Right ventricle myocardium superior (tissue), 1 donor: ENCODE results near the gene ADGRE3. TPM values are rescaled to one million over a fixed set of nuclear protein-coding genes. Genes with fewer than 3 reads are reported as not detected.
A peak's percentile ranks its signal among the peaks of the same experiment; 100 is the strongest.

ENCODE experiments used
- ATAC-seq: fragments of 200-7000 bp; cut with Tn5 transposase; one replicate; pipeline ENCODE4 v1.9.1; 2020; ENCODE audit warnings: mild to moderate bottlenecking; ENCODE audit not compliant: poor library complexity
- DNase-seq: peaks from one replicate; pipeline ENCODE4 v3.0.0-alpha.2; 2020
- intact Hi-C: fragments of 100-400 bp; cut with DNase I; formaldehyde crosslinking; loops from one replicate; pipeline ENCODE4 v1.11.2; 2022
- long read RNA-seq: library from polyadenylated mRNA; unstranded; transcript quantifications from one replicate; pipeline ENCODE4 v2.0.0, GENCODE V29; 2021
- total RNA-seq: library from RNA; stranded (reverse); fragmentation: NEBNext Ultra II Directional; extraction: Animal tissue kit (Norgen Biotek cat#: 25700); gene quantifications from one replicate; pipeline ENCODE4 v1.2.1, GENCODE V29; 2021
- donor health status: DM: no; HTN: yes; CAD: no; lungs with severe emphysema.

The ADGRE3 gene
- total RNA-seq = not detected
- long read RNA-seq = 0 reads

DNA sequence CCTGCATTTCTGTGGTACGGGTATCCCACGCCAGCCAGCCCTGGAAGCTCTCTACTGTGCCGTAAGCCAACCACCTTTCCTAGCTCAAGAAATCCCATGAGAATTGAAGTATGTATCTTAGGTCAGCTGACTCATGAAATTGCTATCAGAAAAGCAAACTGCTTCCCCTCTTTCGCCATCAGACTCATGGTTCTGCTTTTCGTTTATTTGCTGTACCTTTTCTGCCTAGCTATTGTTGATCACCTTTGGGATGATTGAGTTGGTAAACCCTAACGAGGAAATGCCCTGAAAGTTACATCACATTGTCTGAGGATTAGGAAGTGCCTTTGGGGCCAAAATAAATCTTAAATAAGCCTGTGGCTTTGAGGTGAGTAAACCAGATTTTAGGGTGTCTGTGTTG, at the start of gene ADGRE3:
Gene ADGRE3, minus strand, starts transcription at position 81 of the 400 bp plus-strand sequence. Its CDS starts 74 bp downstream, at position 7.
- ATAC-seq (no peak), DNase-seq (no peak)
- intact Hi-C loops = no loop called here

GRCh38 chr19:14722127-14722526, 47.5 kb upstream of the ADGRE3 start:
- no peak for DNase-seq
- no peak for ATAC-seq
- intact Hi-C loops = no loop called here

DNA sequence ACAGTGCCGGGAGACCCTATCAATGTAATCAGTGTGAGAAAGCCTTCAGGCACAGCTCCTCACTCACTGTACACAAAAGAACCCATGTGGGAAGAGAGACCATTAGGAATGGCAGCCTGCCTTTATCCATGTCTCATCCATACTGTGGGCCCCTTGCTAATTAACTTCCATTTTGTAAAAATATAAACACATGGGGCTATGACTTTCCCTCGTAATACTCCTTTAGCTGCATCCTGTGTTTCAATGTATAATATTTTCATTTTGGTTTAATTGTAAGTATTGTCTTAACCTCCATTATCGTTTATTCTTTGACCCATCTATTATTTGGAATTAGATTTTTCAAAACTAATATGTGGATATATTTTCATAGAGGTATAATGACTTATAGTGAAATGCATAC, 44.5 kb upstream of the ADGRE3 start:
- ATAC-seq = no peak
- intact Hi-C loops = no loop called here
- DNase-seq = no peak

DNA sequence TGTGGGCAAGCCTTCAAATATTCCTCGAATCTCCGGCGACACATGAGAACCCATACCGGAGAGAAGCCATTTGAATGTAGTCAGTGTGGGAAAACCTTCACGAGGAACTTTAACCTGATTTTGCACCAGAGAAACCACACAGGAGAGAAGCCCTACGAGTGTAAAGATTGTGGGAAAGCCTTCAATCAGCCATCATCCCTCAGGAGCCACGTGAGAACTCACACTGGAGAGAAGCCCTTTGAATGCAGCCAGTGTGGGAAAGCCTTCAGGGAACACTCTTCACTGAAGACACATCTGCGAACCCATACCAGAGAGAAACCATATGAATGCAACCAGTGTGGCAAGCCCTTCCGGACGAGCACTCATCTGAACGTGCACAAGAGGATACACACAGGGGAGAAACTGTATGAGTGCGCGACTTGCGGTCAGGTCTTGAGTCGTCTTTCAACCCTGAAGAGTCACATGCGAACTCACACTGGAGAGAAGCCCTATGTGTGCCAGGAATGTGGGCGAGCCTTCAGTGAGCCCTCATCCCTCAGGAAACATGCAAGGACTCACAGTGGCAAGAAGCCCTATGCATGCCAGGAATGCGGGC, 44.0 kb upstream of the ADGRE3 start:
- ATAC-seq (no peak), DNase-seq (no peak)
- intact Hi-C loops = no loop called here

GRCh38 chr19:14715841-14716240, 41.2 kb upstream of the ADGRE3 start:
- ATAC-seq = no peak
- intact Hi-C loops = no loop called here
- DNase-seq = no peak

- ATAC-seq = no peak
- DNase-seq = no peak
- intact Hi-C loops = no loop called here
Observed at GRCh38 chr19:14704450-14704849, 29.8 kb upstream of the ADGRE3 start.

DNA sequence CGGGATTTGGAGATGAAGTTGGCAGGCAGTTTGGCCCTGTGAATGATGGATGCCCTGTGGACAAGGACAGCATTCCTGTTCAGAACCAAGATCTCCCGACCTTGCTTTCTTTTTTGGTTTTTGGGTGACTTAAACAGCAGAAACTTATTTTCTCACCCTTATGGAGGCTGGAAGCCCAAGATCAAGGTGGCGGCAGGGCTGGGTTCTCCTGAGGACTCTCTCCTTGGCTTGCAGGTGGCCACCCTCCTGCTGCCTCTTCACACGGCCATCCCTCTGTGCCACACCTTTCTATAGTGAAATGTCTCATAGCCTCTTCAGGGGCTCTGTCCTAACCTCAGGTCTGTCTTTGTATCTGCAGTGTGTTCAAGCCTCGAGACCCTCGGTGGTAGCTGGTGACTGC, 29.2 kb upstream of the ADGRE3 start:
- ATAC-seq = no peak
- intact Hi-C loops = no loop called here

DNA sequence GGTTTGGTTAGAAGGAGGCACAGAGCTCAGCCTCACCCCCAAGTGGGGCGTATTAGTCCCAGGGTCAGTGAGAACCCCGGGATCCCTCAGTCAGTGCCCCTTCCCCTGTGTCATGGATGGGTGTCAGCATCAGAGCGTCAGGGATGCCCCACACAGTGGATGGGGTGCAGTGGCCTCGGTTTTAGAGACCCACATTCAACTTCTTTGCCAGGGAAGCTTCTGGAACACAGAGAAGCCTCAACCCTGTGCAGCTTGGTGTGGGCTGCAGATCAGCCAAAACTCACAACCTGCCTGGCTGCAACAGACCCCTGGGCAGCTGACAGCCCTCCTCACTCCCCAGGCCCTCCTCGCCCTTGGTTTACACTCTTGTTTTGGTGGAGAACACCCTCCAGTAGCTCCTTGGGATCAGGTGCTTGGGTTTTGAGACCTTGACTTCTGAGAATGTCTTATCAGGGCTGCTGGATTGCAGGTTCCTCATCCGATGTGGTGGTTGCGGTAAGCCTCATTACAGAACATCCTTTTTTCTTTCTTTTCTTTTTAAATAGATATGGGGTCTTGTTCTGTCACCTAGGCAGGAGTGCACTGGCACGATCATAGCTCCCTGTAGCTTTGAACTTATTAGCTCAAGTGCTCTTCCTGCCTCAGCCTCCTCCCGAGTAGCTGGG, 26.2 kb upstream of the ADGRE3 start:
- no peak for ATAC-seq
- DNase-seq = no peak
- intact Hi-C loops = no loop called here

More for the DNA sequence above, 29.2 kb upstream of the ADGRE3 start:
- DNase-seq = no peak

GRCh38 chr19:14699641-14700040, 25.0 kb upstream of the ADGRE3 start:
- intact Hi-C loops = no loop called here
- ATAC-seq = no peak
- DNase-seq = no peak

- DNase-seq (no peak), ATAC-seq (no peak)
- intact Hi-C loops = no loop called here
Observed at GRCh38 chr19:14695471-14695870, 20.8 kb upstream of the ADGRE3 start.

- ATAC-seq (no peak), DNase-seq (no peak)
- intact Hi-C loops = no loop called here
Observed at GRCh38 chr19:14694641-14695266, 20.1 kb upstream of the ADGRE3 start.

- ATAC-seq (peak; percentile 99), DNase-seq (peak; percentile 99)
- intact Hi-C loops = loop anchor here (5.0 kb wide), 1 partner anchor 113 kb away; no protein-coding TSS in a partner anchor
Observed at GRCh38 chr19:14689598-14690503, 15.2 kb upstream of the ADGRE3 start, which contains the start of gene ZNF333. ZNF333 (plus strand) TSS chr19:14690048; CDS start chr19:14693492, 3,444 bp downstream.

DNA sequence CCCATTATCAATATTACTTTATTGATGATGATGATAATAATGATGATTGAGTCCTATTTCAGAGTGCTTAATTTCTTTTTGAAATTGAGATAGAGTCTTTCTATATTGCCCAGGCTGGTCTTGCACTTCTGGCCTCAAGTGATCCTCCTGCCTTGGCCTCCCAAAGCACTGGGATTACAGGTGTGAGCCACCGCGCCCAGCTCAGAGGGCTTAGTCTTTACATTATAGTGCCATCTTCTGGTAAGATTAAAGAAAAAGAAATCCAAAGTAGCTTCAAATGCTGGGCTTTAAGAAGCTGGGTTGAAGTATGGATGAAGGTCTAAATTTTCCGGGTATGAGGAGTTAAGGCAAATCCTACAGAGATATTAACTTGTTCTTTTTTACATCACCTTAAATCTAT, 11.8 kb upstream of the ADGRE3 start:
- intact Hi-C loops = loop anchor here (5.0 kb wide), 1 partner anchor 109 kb away; no protein-coding TSS in a partner anchor
- DNase-seq (peak; percentile 44), ATAC-seq (no peak)

GRCh38 chr19:14683439-14683838, 8.8 kb upstream of the ADGRE3 start:
- intact Hi-C loops = no loop called here
- no peak for ATAC-seq

DNA sequence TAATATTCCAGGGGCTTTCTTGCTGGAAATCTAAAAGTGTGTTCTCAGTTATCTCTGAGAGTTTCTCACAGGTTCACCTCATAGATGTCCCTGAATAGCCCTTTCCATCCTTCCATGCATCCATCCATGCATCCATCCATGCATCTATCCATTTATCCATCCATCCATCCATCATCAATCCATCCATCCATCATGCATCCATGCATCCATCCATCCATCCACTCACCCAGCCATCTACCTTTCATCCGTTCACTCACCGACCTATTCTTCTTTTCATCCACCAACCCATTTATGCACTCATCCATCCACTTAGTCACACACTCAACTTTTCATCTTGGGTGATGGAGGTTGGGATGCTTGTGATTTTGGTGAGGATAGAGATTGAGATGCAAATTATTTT, 7.4 kb upstream of the ADGRE3 start:
- intact Hi-C loops = no loop called here
- ATAC-seq = no peak
- no peak for DNase-seq

More at GRCh38 chr19:14683439-14683838, 8.8 kb upstream of the ADGRE3 start:
- DNase-seq = no peak

DNA sequence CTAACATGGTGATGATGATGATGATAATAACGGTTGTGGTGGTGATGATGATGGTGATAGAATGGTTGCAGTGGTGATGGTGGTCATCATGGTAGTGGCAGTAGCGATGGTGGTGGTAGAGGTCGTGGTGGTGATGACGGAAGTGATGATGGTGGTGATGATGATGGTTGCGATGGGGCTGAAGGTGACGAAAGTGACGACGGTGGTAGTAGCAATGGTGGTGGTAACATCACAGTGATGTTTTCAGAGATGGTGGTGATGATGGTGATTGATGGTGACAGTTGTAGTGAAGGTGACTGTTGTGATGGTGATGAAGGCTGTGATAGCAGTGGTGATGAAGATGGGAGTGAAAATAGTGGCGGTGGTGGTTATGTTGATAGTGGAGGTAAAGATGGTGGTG, 3.6 kb upstream of the ADGRE3 start:
- ATAC-seq = no peak
- intact Hi-C loops = no loop called here

DNA sequence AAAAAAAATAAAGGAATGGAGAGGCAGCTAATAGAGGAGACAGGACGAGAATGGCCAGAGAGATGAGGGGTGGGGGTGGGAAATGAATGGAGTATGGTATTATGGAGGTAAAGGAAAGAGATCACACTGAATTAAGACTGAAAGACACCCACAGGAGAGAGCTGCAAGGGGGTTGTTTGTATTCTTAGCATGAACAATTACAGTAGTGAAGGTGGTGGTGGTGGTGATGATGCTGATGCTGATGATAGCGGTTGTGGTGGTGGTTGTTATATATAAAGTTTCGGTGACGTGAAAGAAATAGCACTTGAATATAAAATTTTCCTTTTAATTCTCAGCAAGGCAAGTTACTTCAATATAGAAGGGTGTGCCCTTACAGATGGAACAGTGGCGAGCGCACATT, 2.8 kb upstream of the ADGRE3 start:
- intact Hi-C loops = no loop called here
- ATAC-seq (no peak), DNase-seq (no peak)

More for the DNA sequence above, 3.6 kb upstream of the ADGRE3 start:
- no peak for DNase-seq

GRCh38 chr19:14676762-14677161, 2.1 kb upstream of the ADGRE3 start:
- no peak for ATAC-seq
- DNase-seq = no peak

DNA sequence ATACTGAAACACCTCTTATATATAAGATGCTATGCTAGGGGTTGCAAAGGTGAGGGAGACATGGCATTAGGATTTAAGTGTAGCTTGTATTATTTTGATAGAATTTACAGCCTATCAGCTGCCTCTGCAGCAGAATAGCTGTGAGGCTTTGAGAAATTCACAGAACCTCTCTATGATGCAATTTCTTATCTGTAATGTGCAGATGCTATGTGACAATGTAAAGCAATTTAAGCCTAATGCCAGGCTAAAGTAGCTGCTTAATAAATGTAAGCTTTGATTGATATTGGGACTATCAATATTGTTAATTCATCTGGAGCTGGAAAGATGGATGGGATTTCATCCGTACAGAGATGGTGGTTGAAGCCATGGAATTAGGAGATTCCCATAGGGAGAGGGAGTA, 1.6 kb downstream of the ADGRE3 start:
- intact Hi-C loops = no loop called here
- DNase-seq (no peak), ATAC-seq (no peak)

More at GRCh38 chr19:14676762-14677161, 2.1 kb upstream of the ADGRE3 start:
- intact Hi-C loops = no loop called here
